ENCODE data around the gene ITGAD.
A peak's percentile ranks its signal among the peaks of the same experiment; 100 is the strongest.

Gene ITGAD

DNA sequence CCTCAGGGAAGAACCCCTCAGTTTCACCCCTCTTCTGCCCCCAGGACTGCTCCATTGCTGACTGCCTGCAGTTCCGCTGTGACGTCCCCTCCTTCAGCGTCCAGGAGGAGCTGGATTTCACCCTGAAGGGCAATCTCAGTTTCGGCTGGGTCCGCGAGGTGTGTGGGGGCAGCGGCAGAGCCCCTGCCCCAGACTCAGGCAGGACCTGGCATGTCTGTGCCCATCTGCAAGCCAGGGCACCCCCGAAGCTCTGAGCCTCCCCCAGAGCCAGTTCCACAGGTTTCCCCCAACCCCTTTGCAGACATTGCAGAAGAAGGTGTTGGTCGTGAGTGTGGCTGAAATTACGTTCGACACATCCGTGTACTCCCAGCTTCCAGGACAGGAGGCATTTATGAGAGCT is 30.7 kb downstream of the ITGAD start:
- Mint-ChIP-seq H3K4me3 (no peak overlapping the region), H3K36me3 (ENCODE audit: low read depth) (no peaks in the 10 kb centered on the region), H3K9me3 (no peaks in the 10 kb centered on the region), H3K27me3 (ENCODE audit: low read depth) (peaks cover 28% of the 10 kb centered on the region), H3K4me1 (peaks cover 14% of the 10 kb centered on the region), H3K27ac (no peak overlapping the region)
- TF ChIP-seq, protein P1, sequence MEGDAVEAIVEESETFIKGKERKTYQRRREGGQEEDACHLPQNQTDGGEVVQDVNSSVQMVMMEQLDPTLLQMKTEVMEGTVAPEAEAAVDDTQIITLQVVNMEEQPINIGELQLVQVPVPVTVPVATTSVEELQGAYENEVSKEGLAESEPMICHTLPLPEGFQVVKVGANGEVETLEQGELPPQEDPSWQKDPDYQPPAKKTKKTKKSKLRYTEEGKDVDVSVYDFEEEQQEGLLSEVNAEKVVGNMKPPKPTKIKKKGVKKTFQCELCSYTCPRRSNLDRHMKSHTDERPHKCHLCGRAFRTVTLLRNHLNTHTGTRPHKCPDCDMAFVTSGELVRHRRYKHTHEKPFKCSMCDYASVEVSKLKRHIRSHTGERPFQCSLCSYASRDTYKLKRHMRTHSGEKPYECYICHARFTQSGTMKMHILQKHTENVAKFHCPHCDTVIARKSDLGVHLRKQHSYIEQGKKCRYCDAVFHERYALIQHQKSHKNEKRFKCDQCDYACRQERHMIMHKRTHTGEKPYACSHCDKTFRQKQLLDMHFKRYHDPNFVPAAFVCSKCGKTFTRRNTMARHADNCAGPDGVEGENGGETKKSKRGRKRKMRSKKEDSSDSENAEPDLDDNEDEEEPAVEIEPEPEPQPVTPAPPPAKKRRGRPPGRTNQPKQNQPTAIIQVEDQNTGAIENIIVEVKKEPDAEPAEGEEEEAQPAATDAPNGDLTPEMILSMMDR (IDR thresholded peaks at IDR 0.05; ENCODE audit: unreplicated experiment in 3 of 3) = no peak

DNA sequence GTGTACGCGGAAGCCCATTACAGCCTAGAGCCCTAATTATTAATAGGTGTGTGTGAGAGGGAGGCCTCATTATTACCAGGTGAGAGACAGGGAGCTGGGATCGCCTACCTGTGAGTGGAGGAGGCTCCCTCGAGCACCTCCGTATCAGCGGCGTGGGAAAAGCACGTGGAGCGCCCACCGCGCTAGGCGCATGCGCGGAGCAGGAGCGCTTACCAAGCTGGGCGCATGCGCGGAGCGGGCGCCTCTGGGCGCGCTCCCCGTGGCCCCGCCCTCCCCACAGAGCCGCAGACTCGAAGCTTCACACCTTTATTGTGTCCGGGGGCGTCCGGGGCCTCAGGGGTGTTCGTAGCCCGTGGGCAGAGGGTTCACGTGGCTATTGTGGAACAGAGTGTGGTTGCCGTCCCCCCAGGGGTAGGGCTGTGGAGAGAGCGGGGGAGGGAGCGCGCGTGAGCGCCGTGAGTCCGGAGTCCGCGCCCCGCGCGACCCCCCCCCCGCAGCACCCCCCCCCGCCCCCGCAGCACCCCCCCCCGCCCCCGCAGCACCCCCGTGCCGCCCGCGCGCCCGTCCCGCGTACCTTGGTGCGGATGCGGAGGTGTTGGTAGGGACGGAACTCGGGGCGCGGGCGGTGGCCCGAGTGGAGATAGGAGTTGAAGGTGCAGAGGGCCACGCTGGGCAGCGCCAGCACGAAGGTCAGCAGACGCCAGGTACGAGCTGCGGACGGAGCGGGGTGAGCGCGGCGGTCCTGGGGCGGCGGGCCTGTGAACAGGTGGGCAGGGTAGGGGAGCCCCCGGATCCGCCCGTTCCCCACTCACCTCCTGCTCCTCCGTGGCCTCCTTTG is 34.5 kb downstream of the ITGAD start:
- Mint-ChIP-seq H3K36me3 (ENCODE audit: low read depth) (no peaks in the 10 kb centered on the region), H3K4me1 (peaks cover 39% of the 10 kb centered on the region), H3K9me3 (no peaks in the 10 kb centered on the region), H3K4me3 (peak overlapping the region in 2 of 3 experiments; percentile 80 to 87), H3K27me3 (ENCODE audit: low read depth) (peaks cover 23% of the 10 kb centered on the region), H3K27ac (no peak overlapping the region)
- TF ChIP-seq, protein P1 (IDR thresholded peaks at IDR 0.05; ENCODE audit: unreplicated experiment in 3 of 3) = no peak

DNA sequence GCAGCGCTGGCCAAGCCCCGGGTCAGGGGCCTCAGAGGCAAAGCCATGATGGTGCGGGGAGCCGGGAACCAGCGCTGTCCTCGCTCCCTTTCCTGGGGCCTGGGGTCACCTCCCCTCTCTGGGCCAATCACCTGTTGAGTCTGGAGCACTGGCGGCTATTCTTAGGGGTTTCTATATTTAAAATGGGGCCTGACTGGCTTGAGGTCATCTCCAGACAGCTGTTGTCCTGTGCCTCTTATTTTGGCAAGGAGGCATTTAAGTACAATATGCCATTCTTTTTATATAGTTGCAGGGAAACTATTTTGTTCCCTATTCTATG is 35.1 kb downstream of the ITGAD start, which contains the start of gene COX6A2:
Gene COX6A2, minus strand, starts transcription at position 82 of the 319 bp plus-strand sequence. Its CDS starts 35 bp downstream, at position 47.
- H3K27me3 Mint-ChIP-seq (ENCODE audit: low read depth) = peaks cover 21% of the 10 kb centered on the region
- H3K4me1 Mint-ChIP-seq = peaks cover 39% of the 10 kb centered on the region
- H3K36me3 Mint-ChIP-seq (ENCODE audit: low read depth) = no peaks in the 10 kb centered on the region
- TF ChIP-seq, protein P1 (IDR thresholded peaks at IDR 0.05; ENCODE audit: unreplicated experiment in 3 of 3) = no peak
- H3K4me3 Mint-ChIP-seq = peak within 1 kb of the TSS; percentile 21 to 87 (median 80)
- no peaks in the 10 kb centered on the region for H3K9me3 Mint-ChIP-seq
- peak within 1 kb of the TSS in 2 of 3 experiments; percentile 41 to 54 for H3K27ac Mint-ChIP-seq

DNA sequence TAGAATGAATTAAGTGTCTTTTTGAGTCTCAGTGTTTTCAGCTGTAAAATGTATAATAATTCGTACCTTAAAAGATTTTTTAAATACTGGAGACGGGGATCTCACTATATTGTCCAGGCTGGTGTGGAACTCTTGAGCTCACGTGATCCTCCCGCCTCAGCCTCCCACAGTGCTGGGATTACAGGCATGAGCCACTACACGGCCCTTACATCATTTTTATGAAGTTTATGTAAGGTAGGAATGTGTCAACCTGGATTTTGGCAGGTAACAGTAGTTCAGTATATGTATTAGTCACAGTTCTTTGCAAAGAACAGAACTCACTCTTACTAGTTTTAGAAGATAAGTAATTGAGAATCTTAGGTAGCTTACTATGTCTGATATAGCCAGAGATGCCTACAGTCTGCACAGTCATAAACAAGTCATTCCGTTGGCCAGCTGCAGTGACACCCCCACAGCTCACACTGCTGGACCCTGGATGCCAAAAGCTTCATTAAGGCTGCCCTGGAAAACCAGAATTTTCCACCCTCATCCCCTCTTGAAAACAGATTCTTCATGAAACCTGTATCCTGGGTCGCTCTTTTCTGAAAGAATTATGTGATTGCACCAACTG is 35.6 kb downstream of the ITGAD start:
- Mint-ChIP-seq H3K27me3 (ENCODE audit: low read depth) (peaks cover 17% of the 10 kb centered on the region), H3K4me1 (peaks cover 39% of the 10 kb centered on the region), H3K36me3 (ENCODE audit: low read depth) (no peaks in the 10 kb centered on the region), H3K4me3 (peak overlapping the region in 2 of 3 experiments; percentile 80 to 87), H3K27ac (peak overlapping the region in 2 of 3 experiments; percentile 41 to 54), H3K9me3 (no peaks in the 10 kb centered on the region)
- TF ChIP-seq, protein P1 (IDR thresholded peaks at IDR 0.05; ENCODE audit: unreplicated experiment in 3 of 3) = no peak

DNA sequence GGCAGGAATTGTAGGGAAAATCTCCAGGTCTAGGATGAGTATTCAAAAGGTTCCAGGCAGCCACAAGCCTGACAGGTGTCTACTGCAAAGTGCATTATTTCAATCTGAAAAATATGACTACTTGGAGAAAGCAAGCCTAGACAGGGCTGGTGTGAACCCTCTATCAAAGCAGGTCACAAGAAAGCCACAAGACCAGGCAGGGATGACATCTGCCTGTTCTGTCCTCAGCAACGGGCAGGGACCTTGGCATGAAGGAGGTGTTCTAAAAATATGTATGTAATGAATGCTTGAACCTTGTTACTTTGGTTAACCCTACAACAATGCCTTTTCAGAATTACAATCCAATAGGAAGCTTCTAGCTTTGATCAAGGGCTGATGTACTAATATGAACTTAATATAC is 36.2 kb downstream of the ITGAD start:
- no peaks in the 10 kb centered on the region for H3K36me3 Mint-ChIP-seq (ENCODE audit: low read depth)
- H3K4me1 Mint-ChIP-seq = peaks cover 35% of the 10 kb centered on the region
- H3K4me3 Mint-ChIP-seq = peak overlapping the region in 1 of 3 experiments; percentile 87
- no peaks in the 10 kb centered on the region for H3K9me3 Mint-ChIP-seq
- peaks cover 13% of the 10 kb centered on the region for H3K27me3 Mint-ChIP-seq (ENCODE audit: low read depth)
- TF ChIP-seq, protein P1 (IDR thresholded peaks at IDR 0.05; ENCODE audit: unreplicated experiment in 3 of 3) = no peak
- peak overlapping the region in 1 of 3 experiments; percentile 56 for H3K27ac Mint-ChIP-seq
